ENCODE results near the gene PSMB5. TPM values are rescaled to one million over a fixed set of nuclear protein-coding genes. Genes with fewer than 3 reads are reported as not detected.

The PSMB5 gene
- total and polyA plus RNA-seq, 3 experiments from 2014 or later = 37.1 to 198 (median 186) TPM

GRCh38 chr14:23053426-23053825 is 18.7 kb upstream of the PSMB5 start:
- H3K36me3 ChIP-seq (ENCODE audit: insufficient read depth, low read length) = no peaks in the 10 kb centered on the region
- no peaks in the 10 kb centered on the region for H3K27me3 Mint-ChIP-seq
- no peak overlapping the region for H3K4me3 Mint-ChIP-seq
- no peak overlapping the region for H3K4me3 ChIP-seq (ENCODE audit: low read length)
- H3K27me3 ChIP-seq (ENCODE audit: insufficient read depth, low read length, poor library complexity, severe bottlenecking) = no peaks in the 10 kb centered on the region
- no peak for DNase-seq
- H3K9me3 ChIP-seq (ENCODE audit: low read length) = no peaks in the 10 kb centered on the region
- ChIA-PET POLR2A (no interaction called here), CTCF (interaction anchor here (1.4 to 21.2 kb wide), 2 partner anchors 15 to 68 kb away, joined by 4 to 732 read pairs; partner anchors contain the start of gene AJUBA)
- peaks cover 0 to 6% (median 0%) of the 10 kb centered on the region in 3 donors for H3K36me3 Mint-ChIP-seq
- H3K4me1 ChIP-seq (ENCODE audit: insufficient read depth, low read length) = peaks cover 14% of the 10 kb centered on the region
- no peaks in the 10 kb centered on the region for H3K9me3 Mint-ChIP-seq
- H3K27ac Mint-ChIP-seq = no peak overlapping the region
- H3K4me1 Mint-ChIP-seq = peaks cover 16 to 19% (median 18%) of the 10 kb centered on the region in 3 donors
- H3K27ac ChIP-seq (ENCODE audit: low read depth, low read length) = no peak overlapping the region

GRCh38 chr14:23052671-23053070 is 18.0 kb upstream of the PSMB5 start:
- no peaks in the 10 kb centered on the region for H3K9me3 Mint-ChIP-seq
- no peaks in the 10 kb centered on the region for H3K36me3 Mint-ChIP-seq
- ChIA-PET POLR2A (no interaction called here), CTCF (interaction anchor here (1.4 to 21.2 kb wide), 2 partner anchors 16 to 67 kb away, joined by 4 to 732 read pairs; partner anchors contain the start of gene AJUBA)
- Histone ChIP-seq H3K9me3 (ENCODE audit: low read length) (no peaks in the 10 kb centered on the region), H3K27ac (ENCODE audit: low read depth, low read length) (no peak overlapping the region), H3K27me3 (ENCODE audit: insufficient read depth, low read length, poor library complexity, severe bottlenecking) (no peaks in the 10 kb centered on the region), H3K4me3 (ENCODE audit: low read length) (no peak overlapping the region), H3K4me1 (ENCODE audit: insufficient read depth, low read length) (peaks cover 14% of the 10 kb centered on the region), H3K36me3 (ENCODE audit: insufficient read depth, low read length) (no peaks in the 10 kb centered on the region)
- no peak for DNase-seq
- H3K27me3 Mint-ChIP-seq = no peaks in the 10 kb centered on the region
- H3K27ac Mint-ChIP-seq = peak overlapping the region in 1 of 8 donors; percentile 43
- H3K4me1 Mint-ChIP-seq = peaks cover 11 to 14% (median 12%) of the 10 kb centered on the region in 3 donors
- H3K4me3 Mint-ChIP-seq = peak overlapping the region in 1 of 7 donors; percentile 29

- H3K36me3 ChIP-seq (ENCODE audit: insufficient read depth, low read length) = no peaks in the 10 kb centered on the region
- H3K27me3 Mint-ChIP-seq = peaks cover 2 to 4% of the 10 kb centered on the region in 2 donors
- CTCF ChIA-PET = interaction anchor here (21.2 kb wide), 1 partner anchor 67 kb away, joined by 732 read pairs; the partner anchor contains the start of gene AJUBA
- no peak overlapping the region for H3K4me3 Mint-ChIP-seq
- H3K4me1 Mint-ChIP-seq = peaks cover 11 to 14% (median 12%) of the 10 kb centered on the region in 3 donors
- POLR2A ChIA-PET = no interaction called here
- no peaks in the 10 kb centered on the region for H3K9me3 Mint-ChIP-seq
- no peaks in the 10 kb centered on the region for H3K9me3 ChIP-seq (ENCODE audit: low read length)
- no peak overlapping the region for H3K4me3 ChIP-seq (ENCODE audit: low read length)
- H3K27ac Mint-ChIP-seq = peak overlapping the region in 1 of 8 donors; percentile 50
- peaks cover 14% of the 10 kb centered on the region for H3K4me1 ChIP-seq (ENCODE audit: insufficient read depth, low read length)
- no peaks in the 10 kb centered on the region for H3K36me3 Mint-ChIP-seq
- no peak overlapping the region for H3K27ac ChIP-seq (ENCODE audit: low read depth, low read length)
- H3K27me3 ChIP-seq (ENCODE audit: insufficient read depth, low read length, poor library complexity, severe bottlenecking) = no peaks in the 10 kb centered on the region
- no peak for DNase-seq
Observed at GRCh38 chr14:23052182-23052623, 17.5 kb upstream of the PSMB5 start.

- Mint-ChIP-seq H3K27me3 (peaks cover 2 to 5% of the 10 kb centered on the region in 2 donors), H3K27ac (no peak overlapping the region), H3K4me3 (no peak overlapping the region), H3K4me1 (peaks cover 5 to 6% (median 6%) of the 10 kb centered on the region in 3 donors), H3K36me3 (no peaks in the 10 kb centered on the region), H3K9me3 (no peaks in the 10 kb centered on the region)
- no peak overlapping the region for H3K4me3 ChIP-seq (ENCODE audit: low read length)
- H3K9me3 ChIP-seq (ENCODE audit: low read length) = no peaks in the 10 kb centered on the region
- no peak for DNase-seq
- no peak overlapping the region for H3K27ac ChIP-seq (ENCODE audit: low read depth, low read length)
- no peaks in the 10 kb centered on the region for H3K36me3 ChIP-seq (ENCODE audit: insufficient read depth, low read length)
- POLR2A ChIA-PET = no interaction called here
- H3K27me3 ChIP-seq (ENCODE audit: insufficient read depth, low read length, poor library complexity, severe bottlenecking) = no peaks in the 10 kb centered on the region
- CTCF ChIA-PET = interaction anchor here (1.0 to 21.2 kb wide), 2 partner anchors 10 to 66 kb away, joined by 3 to 732 read pairs; partner anchors contain the start of gene AJUBA
- H3K4me1 ChIP-seq (ENCODE audit: insufficient read depth, low read length) = peaks cover 6% of the 10 kb centered on the region
Observed at GRCh38 chr14:23051141-23052057, 16.7 kb upstream of the PSMB5 start.

- Histone ChIP-seq H3K36me3 (ENCODE audit: insufficient read depth, low read length) (no peaks in the 10 kb centered on the region), H3K27me3 (ENCODE audit: insufficient read depth, low read length, poor library complexity, severe bottlenecking) (no peaks in the 10 kb centered on the region), H3K27ac (ENCODE audit: low read depth, low read length) (no peak overlapping the region), H3K9me3 (ENCODE audit: low read length) (no peaks in the 10 kb centered on the region), H3K4me1 (ENCODE audit: insufficient read depth, low read length) (no peaks in the 10 kb centered on the region), H3K4me3 (ENCODE audit: low read length) (no peak overlapping the region)
- no peaks in the 10 kb centered on the region for H3K36me3 Mint-ChIP-seq
- CTCF ChIA-PET = interaction anchor here (1.5 to 21.2 kb wide), 2 partner anchors 9 to 64 kb away, joined by 4 to 732 read pairs; partner anchors contain the start of gene AJUBA
- no peaks in the 10 kb centered on the region for H3K9me3 Mint-ChIP-seq
- no peaks in the 10 kb centered on the region for H3K4me1 Mint-ChIP-seq
- H3K27me3 Mint-ChIP-seq = peaks cover 2 to 8% of the 10 kb centered on the region in 2 donors
- no peak for DNase-seq
- H3K27ac Mint-ChIP-seq = no peak overlapping the region
- POLR2A ChIA-PET = interaction anchor here (0.6 kb wide), 1 partner anchor 61 kb away, joined by 5 read pairs; no protein-coding TSS in a partner anchor
- no peak overlapping the region for H3K4me3 Mint-ChIP-seq
Observed at GRCh38 chr14:23049011-23049410, 14.3 kb upstream of the PSMB5 start.

- Histone ChIP-seq H3K27ac (ENCODE audit: low read depth, low read length) (no peak overlapping the region), H3K9me3 (ENCODE audit: low read length) (no peaks in the 10 kb centered on the region), H3K4me1 (ENCODE audit: insufficient read depth, low read length) (no peaks in the 10 kb centered on the region), H3K36me3 (ENCODE audit: insufficient read depth, low read length) (no peaks in the 10 kb centered on the region), H3K27me3 (ENCODE audit: insufficient read depth, low read length, poor library complexity, severe bottlenecking) (no peaks in the 10 kb centered on the region), H3K4me3 (ENCODE audit: low read length) (no peak overlapping the region)
- ChIA-PET POLR2A (no interaction called here), CTCF (interaction anchor here (1.3 to 21.2 kb wide), 2 partner anchors 54 to 63 kb away, joined by 3 to 732 read pairs; partner anchors contain the start of gene AJUBA)
- H3K9me3 Mint-ChIP-seq = no peaks in the 10 kb centered on the region
- H3K27ac Mint-ChIP-seq = no peak overlapping the region
- no peaks in the 10 kb centered on the region for H3K36me3 Mint-ChIP-seq
- H3K4me1 Mint-ChIP-seq = no peaks in the 10 kb centered on the region
- no peak overlapping the region for H3K4me3 Mint-ChIP-seq
- DNase-seq = no peak
- peaks cover 2 to 8% of the 10 kb centered on the region in 2 donors for H3K27me3 Mint-ChIP-seq
Observed at GRCh38 chr14:23047751-23048693, 13.3 kb upstream of the PSMB5 start.

GRCh38 chr14:23047034-23047634 is 12.4 kb upstream of the PSMB5 start:
- Histone ChIP-seq H3K4me3 (ENCODE audit: low read length) (no peak overlapping the region), H3K27ac (ENCODE audit: low read depth, low read length) (no peak overlapping the region), H3K36me3 (ENCODE audit: insufficient read depth, low read length) (no peaks in the 10 kb centered on the region), H3K4me1 (ENCODE audit: insufficient read depth, low read length) (no peaks in the 10 kb centered on the region), H3K9me3 (ENCODE audit: low read length) (no peaks in the 10 kb centered on the region), H3K27me3 (ENCODE audit: insufficient read depth, low read length, poor library complexity, severe bottlenecking) (no peaks in the 10 kb centered on the region)
- no peaks in the 10 kb centered on the region for H3K4me1 Mint-ChIP-seq
- H3K4me3 Mint-ChIP-seq = no peak overlapping the region
- H3K36me3 Mint-ChIP-seq = no peaks in the 10 kb centered on the region
- ChIA-PET POLR2A (no interaction called here), CTCF (interaction anchor here (1.3 to 1.8 kb wide), 2 partner anchors 11 to 53 kb away, joined by 3 to 4 read pairs; partner anchors contain the start of gene CDH24)
- DNase-seq = no peak
- peaks cover 2 to 8% of the 10 kb centered on the region in 2 donors for H3K27me3 Mint-ChIP-seq
- H3K27ac Mint-ChIP-seq = no peak overlapping the region
- no peaks in the 10 kb centered on the region for H3K9me3 Mint-ChIP-seq
